T follicular helper cell (primary cell): ENCODE measurements around the gene WWC2.
"Not testable (repeated sequence)": the region's sequence is repeated elsewhere in the genome, so short reads cannot be mapped to it uniquely, and the experiment has no call there.

Source experiments
- DNase-seq: peaks from one replicate; pipeline ENCODE4 v3.0.0-alpha.2; 2020; ENCODE audit warnings: low read depth

WWC2 gene

GRCh38 chr4:183100827-183101226 lies 1.8 kb downstream of the WWC2 start:
- no peak for DNase-seq

DNA sequence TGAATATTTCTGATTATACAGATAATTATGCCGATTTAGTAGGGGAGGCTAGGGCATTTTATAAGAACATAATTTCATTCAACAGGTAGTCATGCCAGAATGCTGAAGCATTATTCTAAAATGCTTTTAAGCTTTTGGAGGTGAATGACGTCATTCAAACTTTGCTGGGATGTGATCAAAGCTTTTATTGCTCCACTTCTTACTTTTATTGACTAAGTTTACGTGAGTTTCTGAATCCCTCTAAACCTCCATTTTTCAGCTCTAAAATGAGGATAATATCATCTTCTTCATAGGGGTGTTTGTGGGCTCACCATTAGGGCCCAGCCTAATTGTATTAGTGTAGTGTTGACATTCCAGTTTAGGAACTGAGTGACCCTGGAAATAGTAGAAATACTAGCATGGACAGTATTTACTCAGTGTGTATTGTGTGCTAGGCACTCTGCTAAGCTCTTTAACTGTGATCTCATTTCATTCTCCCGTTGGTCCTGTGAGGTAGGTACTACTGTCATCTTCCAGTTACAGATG lies 3.0 kb downstream of the WWC2 start:
- no peak for DNase-seq

GRCh38 chr4:183105092-183105491 lies 6.0 kb downstream of the WWC2 start:
- DNase-seq, result no peak

DNA sequence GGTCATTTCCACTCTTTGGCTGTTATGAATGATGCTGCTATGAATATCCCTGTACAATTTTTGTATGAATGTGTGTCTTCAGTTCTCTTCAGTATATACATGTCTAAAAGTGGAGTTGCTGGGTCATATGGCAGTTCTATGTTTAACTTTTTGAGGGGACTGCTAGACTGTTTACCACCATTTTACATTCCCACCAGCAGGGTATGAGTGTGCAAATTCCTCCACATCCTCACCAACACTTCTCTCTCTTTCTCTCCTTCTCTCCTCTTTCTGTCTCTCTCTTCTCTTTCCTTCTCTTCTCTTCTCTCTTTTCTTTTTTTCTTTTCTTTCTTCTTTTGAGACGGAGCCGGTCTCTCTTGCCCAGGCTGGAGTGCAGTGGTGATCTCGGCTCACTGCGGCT lies 7.8 kb downstream of the WWC2 start:
- no peak for DNase-seq

GRCh38 chr4:183107891-183108459 lies 8.9 kb downstream of the WWC2 start:
- DNase-seq, result no peak

GRCh38 chr4:183110244-183110643 lies 11.2 kb downstream of the WWC2 start:
- no peak for DNase-seq

DNA sequence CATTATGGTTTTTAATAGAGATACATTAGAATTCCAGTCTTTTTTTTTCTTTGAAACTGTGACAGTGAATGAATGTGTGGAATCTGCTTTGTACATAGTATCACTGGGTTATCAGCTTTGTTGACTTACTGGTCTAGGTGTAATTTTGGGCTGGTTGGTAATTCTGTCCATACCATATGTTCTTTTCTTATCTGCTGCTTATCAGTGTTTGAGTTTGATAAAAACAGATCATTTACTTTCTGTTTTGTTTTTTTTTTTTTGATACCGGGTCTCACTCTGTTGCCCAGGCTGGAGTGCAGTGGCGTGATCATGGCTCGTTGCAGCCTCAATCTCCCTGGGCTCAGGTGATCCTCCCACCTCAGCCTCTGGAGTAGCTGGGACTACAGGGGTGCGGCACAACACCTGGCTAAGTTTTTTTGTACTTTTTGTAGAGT lies 12.4 kb downstream of the WWC2 start:
- DNase-seq, result no peak

DNA sequence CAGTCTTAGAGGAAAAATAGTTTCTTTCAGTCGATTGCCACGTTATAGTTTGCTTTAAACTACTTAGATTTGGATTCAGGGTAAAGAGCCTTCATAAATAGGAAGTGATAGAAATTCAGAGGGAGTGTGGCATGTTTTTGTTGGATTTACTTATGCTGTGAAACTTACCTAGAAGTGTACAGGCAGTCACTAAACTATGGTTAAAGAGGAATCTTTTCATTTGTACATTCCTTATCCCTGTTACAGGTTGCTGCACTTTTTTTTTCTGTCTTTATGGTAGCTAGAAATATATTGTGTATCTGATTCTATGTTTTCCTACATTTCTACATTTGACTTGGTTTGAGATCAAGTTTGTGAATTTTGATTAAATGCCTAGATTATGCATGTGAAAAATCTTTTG lies 19.1 kb downstream of the WWC2 start:
- no peak for DNase-seq

DNA sequence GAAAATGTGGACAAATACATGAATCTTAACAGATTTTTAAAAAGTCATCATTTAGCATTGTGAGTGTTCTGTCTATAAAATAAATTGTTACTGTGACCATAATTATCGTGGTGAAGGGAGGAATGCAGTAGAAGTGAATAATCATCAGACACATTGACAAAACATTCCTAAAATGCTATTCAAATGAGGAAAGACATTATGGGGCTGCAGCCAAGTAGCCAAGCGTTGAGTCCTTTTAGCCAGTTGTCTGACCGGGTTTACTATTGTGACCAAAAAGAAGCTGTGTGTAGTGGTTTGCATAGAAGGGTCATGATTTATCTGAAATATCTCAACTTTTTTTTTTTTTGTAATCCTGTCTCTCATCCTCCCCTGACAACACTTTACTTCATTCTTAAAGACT lies 19.5 kb downstream of the WWC2 start:
- DNase-seq, result no peak

DNA sequence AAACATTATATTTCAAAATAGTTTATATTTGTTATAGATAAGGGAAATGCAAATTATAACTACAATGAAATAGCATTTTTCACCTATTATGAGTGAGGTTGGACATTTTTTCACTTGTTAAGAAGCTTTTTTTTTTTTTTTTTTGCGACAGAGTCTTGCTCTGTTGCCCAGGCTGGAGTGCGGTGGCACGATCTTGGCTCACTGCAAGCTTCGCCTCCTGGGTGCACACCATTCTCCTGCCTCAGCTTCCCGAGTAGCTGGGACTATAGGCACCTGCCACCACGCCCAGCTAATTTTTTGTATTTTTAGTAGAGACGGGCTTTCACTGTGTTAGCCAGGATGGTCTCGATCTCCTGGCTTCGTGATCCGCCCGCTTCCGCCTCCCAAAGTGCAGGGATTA lies 22.6 kb downstream of the WWC2 start:
- DNase-seq, result not testable (repeated sequence)

- no peak for DNase-seq
Observed at GRCh38 chr4:183124228-183124627, 25.2 kb downstream of the WWC2 start.

DNA sequence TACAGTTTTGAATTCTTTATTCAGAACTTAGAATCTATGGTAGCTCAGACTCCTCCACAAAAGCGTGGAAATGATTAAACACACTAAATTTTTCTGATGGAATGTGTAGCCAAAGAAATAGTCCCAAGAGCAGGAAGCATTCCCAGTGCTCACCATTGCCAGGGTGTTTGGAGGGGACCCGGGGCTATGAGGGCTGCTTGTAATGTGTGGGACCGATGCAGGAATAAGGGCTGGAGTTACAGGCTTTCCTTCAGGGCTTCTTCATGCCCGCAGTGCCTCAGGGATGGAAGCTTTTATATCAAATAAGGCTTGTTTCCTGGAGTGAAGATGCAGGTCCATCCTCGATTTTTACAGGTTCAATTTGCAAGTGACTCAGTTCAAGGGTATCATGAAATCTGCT lies 25.8 kb downstream of the WWC2 start:
- no peak for DNase-seq

- no peak for DNase-seq
Observed at GRCh38 chr4:183129125-183129524, 30.1 kb downstream of the WWC2 start.

DNA sequence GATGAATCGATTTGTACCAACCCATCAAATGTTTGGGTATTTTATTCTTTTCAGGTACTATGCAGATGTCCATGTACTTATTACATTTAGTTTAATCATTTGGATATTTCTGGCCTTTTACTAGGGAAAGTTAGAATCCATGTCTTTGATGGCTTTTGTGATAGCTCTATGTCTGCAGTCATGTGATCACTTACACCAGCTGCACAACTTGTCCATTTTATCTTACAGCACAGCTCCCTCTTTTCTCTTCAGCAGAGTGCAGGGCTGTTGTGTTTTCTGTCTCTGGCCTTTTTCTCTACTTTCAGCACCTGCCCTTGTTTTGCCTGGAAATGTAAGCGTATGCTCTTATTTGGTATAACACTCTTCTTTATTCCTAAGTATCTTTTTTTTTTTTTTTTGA lies 30.6 kb downstream of the WWC2 start:
- no peak for DNase-seq

GRCh38 chr4:183130328-183131155 lies 31.5 kb downstream of the WWC2 start:
- DNase-seq, result no peak

DNA sequence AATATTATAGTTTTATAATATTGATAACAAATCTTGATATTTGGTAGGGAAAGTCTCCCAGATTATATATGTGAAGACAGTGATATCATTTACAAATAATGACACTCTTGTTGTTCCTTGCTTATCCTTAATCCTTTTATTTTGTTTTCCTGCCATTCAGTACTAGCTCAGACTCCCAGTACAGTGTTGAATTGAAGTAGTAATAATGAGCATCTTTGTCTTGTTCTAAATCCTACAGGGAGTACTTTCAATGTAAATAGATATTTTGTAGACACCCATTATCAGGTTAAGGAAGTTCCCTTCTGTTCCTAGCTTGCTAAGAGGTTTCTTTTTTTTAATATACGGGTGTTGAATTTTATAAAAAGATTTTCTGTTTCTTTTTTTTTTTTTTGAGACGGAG lies 33.0 kb downstream of the WWC2 start:
- DNase-seq, result no peak

DNA sequence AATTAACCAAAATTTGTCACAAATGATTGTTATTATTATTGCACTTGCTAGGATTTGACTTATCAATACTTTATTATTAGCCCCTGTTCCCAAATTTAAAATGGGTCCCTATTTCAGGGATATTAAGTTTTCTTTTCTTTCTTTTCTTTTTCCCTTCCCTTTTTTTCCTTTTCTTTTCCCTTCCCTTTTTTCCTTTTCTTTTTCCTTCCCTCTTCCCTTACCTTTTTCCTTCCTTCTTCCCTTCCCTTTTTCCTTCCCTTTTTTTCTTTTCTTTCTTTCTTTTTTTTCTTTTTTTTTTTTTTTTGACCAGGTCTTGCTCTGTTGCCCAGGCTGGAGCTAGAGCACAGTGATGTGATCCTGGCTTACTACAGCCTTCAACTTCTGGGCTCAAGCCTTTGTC lies 33.8 kb downstream of the WWC2 start:
- no peak for DNase-seq

DNA sequence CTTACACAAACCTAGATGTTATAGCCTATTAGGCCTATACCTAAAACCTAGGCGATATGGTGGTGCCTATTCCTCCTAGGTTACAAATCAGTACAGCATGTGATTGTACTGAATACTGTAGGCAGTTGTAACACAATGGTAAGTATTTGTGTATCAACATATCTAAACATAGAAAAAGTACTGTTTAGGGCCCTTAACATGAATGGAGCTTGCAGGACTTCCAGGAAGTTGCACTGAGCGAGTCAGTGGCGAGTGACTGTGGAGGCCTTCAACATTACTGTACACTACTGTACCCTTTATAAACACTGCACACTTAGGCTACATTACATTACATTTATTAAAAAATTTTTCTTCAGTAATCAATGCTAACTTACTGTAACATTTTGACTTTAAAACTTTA lies 37.8 kb downstream of the WWC2 start:
- DNase-seq, result no peak

GRCh38 chr4:183139058-183139750 lies 40.1 kb downstream of the WWC2 start:
- DNase-seq, result no peak

DNA sequence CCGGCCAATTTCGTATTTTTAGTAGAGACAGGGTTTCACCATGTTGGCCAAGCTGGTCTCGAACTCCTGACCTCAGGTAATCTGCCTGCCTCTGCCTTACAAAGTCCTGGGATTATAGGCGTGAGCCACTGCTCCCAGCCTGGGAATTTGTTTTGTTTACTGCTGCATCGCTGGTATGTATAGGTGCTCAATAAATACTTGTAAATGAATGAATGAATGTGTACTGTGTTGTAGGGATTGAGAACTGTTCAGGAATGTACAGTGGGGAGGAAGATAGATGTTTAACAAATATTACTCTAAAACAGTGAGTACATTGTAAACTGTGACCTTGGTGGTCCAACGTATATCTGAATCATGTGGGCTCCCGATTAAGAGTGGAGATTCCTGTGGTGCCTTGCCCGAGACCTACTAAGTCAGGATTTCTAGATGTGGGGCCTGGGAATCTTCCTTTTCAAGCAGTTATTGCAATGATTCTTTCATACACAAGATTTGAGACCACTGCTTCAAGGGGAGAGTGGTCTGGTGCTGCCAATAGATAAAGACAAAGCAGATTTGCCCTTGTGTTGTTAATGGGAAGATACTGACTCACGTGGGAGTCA lies 41.0 kb downstream of the WWC2 start:
- no peak for DNase-seq

DNA sequence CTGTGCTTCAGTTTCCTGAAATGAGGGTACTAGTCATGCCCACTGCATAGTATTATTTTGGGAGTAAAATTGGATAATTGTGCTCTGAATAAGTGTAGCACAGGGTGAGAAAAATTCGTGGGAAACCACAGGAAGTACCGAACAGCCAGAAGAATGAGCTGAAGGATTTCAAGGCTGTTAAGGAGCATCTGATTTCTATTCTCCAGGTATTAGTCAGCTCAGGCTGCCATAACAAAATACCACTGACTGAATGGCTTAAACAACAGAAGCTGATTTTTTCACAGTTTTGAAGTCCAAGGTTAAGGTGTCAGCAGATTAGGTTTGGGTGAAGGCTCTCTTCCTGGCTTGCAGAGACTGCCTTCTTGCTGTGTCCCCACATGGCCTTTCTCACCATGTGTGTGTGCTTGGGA lies 41.9 kb downstream of the WWC2 start:
- DNase-seq, result no peak

DNA sequence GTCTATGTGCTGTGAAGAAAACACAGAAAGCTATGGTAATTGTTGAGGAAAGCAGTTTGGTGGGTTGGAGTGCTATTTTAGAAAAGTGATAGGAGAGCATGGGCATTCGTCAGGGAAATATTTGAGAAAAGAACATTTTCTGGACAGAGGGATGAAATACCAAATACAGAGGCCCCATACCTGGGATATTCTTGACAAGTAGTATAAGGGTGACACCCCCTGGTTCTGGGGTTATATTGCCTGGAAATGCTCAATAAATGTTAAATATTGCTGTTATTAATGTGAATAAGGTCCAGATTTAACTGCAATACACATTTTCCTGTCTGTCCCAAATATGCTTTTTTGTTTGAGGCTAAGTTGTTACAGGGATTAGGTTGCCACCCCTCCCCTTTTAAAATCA lies 42.9 kb downstream of the WWC2 start:
- no peak for DNase-seq
